ENCODE measurements around the gene CPVL. TPM values are rescaled to one million over a fixed set of nuclear protein-coding genes. Genes with fewer than 3 reads are reported as not detected.

Gene CPVL
- total RNA-seq, 1 experiment from 2014 or later = 26.9 TPM

DNA sequence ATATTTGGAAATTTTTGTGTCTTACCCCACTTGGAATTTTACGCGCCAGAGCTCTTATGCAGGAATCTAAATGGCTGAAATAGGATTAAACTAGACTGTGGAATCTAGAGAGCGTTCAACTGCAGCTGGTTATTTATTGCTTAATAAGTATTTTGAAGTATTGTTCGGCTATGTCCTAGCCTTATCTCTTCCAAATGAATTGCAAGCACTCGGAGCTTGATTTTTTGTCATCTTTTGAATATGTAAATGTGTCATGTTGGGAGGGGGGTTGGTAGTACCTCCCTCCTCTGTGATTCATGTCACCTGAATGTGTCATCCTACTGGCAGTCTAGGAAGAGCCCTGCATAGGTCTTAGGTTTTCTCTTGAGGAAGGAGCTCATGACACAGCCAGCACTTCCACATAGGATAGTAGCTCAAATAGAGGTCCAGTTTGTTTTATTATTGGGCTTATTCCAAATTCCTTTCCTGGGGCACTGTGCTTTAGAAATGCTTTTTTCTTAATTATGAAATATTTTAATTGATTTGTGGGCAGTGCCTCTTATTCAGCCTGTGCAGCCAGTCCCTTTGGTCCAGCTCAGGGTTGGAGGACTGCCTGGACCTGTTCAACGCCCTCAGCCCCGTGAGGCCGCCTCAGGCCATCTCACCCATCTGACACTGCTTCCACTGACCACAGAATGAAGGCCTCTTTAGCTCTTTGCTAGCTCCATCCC is 165.7 kb downstream of the CPVL start:
- H3T11ph ChIP-seq (ENCODE audit: low read length) = no peak overlapping the region
- no peak overlapping the region for H3K27ac Mint-ChIP-seq
- no peak for DNase-seq
- H2BK20ac ChIP-seq (ENCODE audit: low read depth, low read length, poor library complexity, severe bottlenecking) = no peak overlapping the region
- no peak overlapping the region for H4K8ac ChIP-seq (replicated peaks; ENCODE audit: insufficient read length, low read depth, low read length)
- H2BK12ac ChIP-seq (ENCODE audit: insufficient read length, low read depth, low read length) = no peak overlapping the region
- H3K27me3 ChIP-seq (ENCODE audit: insufficient read depth, low read length) = no peaks in the 10 kb centered on the region
- no peak overlapping the region for H2AFZ ChIP-seq (ENCODE audit: low read length)
- H3K9me3 Mint-ChIP-seq = no peaks in the 10 kb centered on the region
- H3K9ac ChIP-seq (ENCODE audit: extremely low read depth, insufficient read length, low read length) = no peak overlapping the region
- H3K36me3 Mint-ChIP-seq (ENCODE audit: insufficient read depth in 1 of 3, low read depth in 3 of 3) = no peaks in the 10 kb centered on the region
- no peak overlapping the region for H4K91ac ChIP-seq (ENCODE audit: insufficient read length, low read depth, low read length)
- H3K4me3 Mint-ChIP-seq = no peak overlapping the region
- H3K18ac ChIP-seq (ENCODE audit: insufficient read length, low read depth, low read length) = no peak overlapping the region
- H3K27ac ChIP-seq (ENCODE audit: insufficient read length, low read depth, low read length) = no peak overlapping the region
- no peaks in the 10 kb centered on the region for H3K27me3 Mint-ChIP-seq (ENCODE audit: low read depth)
- H3K4me1 ChIP-seq (ENCODE audit: insufficient read depth, low read length) = peaks cover 14% of the 10 kb centered on the region
- H3K79me1 ChIP-seq (ENCODE audit: insufficient read depth, low read depth, low read length, poor library complexity, severe bottlenecking) = no peaks in the 10 kb centered on the region
- H3K23me2 ChIP-seq (ENCODE audit: insufficient read length, low read depth, low read length, poor library complexity, severe bottlenecking) = no peaks in the 10 kb centered on the region
- H3K4me1 Mint-ChIP-seq = peaks cover 40 to 41% of the 10 kb centered on the region in 2 experiments
- H2BK5ac ChIP-seq (ENCODE audit: insufficient read length, low read length) = no peak overlapping the region
- no peak overlapping the region for H3K4me2 ChIP-seq (ENCODE audit: insufficient read depth, insufficient read length, low read length)
- no CpG with 5 or more reads among the region's 8 CpGs for WGBS (ENCODE audit: extremely low coverage, insufficient read length, low lambda C conversion rate)
- no peak overlapping the region for H3K23ac ChIP-seq (ENCODE audit: insufficient read length, low read depth, low read length)
- H4K5ac ChIP-seq (ENCODE audit: insufficient read length, low read depth, low read length) = no peak overlapping the region
- TF ChIP-seq, protein P1, sequence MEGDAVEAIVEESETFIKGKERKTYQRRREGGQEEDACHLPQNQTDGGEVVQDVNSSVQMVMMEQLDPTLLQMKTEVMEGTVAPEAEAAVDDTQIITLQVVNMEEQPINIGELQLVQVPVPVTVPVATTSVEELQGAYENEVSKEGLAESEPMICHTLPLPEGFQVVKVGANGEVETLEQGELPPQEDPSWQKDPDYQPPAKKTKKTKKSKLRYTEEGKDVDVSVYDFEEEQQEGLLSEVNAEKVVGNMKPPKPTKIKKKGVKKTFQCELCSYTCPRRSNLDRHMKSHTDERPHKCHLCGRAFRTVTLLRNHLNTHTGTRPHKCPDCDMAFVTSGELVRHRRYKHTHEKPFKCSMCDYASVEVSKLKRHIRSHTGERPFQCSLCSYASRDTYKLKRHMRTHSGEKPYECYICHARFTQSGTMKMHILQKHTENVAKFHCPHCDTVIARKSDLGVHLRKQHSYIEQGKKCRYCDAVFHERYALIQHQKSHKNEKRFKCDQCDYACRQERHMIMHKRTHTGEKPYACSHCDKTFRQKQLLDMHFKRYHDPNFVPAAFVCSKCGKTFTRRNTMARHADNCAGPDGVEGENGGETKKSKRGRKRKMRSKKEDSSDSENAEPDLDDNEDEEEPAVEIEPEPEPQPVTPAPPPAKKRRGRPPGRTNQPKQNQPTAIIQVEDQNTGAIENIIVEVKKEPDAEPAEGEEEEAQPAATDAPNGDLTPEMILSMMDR (conservative IDR thresholded peaks at IDR 0.05) = no peak
- H2BK15ac ChIP-seq (ENCODE audit: low read depth, low read length) = no peak overlapping the region
- H3K56ac ChIP-seq (ENCODE audit: insufficient read length, low read depth, low read length) = no peak overlapping the region
- no peaks in the 10 kb centered on the region for H3K9me3 ChIP-seq (ENCODE audit: control insufficient read depth, low read depth, low read length)
- H2AK5ac ChIP-seq (ENCODE audit: insufficient read length, low read length) = no peak overlapping the region
- H3K4ac ChIP-seq (ENCODE audit: low read depth, low read length) = no peak overlapping the region
- no peak overlapping the region for H3K14ac ChIP-seq (ENCODE audit: insufficient read depth, low read length)
- no peaks in the 10 kb centered on the region for H3K79me2 ChIP-seq (ENCODE audit: insufficient read depth, low read length)
- H2BK120ac ChIP-seq (ENCODE audit: low read depth, low read length, poor library complexity, severe bottlenecking) = no peak overlapping the region
- H4K20me1 ChIP-seq (ENCODE audit: control insufficient read depth, insufficient read depth, insufficient read length) = no peaks in the 10 kb centered on the region

Measured in H9 (cell line).